H1 (cell line): ENCODE measurements around the gene GXYLT1. TPM values are rescaled to one million over a fixed set of nuclear protein-coding genes. Genes with fewer than 3 reads are reported as not detected.

Experiments used
- CBX8 ChIP-seq: fragments of 300-800, 300-1000 bp; sonication (generic); IDR thresholded peaks from 2 replicates; pipeline ENCODE4 v1.7.1; 2016; ENCODE audit warnings: low read depth, low read length, borderline replicate concordance
- CHD1 ChIP-seq: IDR thresholded peaks from 2 replicates; pipeline ENCODE4 v1.6.1; 2012; ENCODE audit warnings: low read depth, low read length, improper control_type of control experiment
- EGR1 ChIP-seq: IDR thresholded peaks from 2 replicates; pipeline ENCODE4 v1.6.1; 2011; ENCODE audit warnings: low read depth, low read length, borderline replicate concordance
- HDAC6 ChIP-seq: IDR thresholded peaks from one replicate; pipeline ENCODE4 v1.7.1; 2012; ENCODE audit warnings: low read depth, mild to moderate bottlenecking, inconsistent platforms, low read length, moderate library complexity
- MAFK ChIP-seq: IDR thresholded peaks from 2 replicates; pipeline ENCODE4 v1.6.1; 2012; ENCODE audit warnings: low read depth, mild to moderate bottlenecking, improper control_type of control experiment, low read length
- RNF2 ChIP-seq: fragments of 200-900, 300-1000 bp; sonication (generic); IDR thresholded peaks from 2 replicates; pipeline ENCODE4 v1.7.1; 2016; ENCODE audit warnings: borderline replicate concordance, low read depth, mild to moderate bottlenecking, antibody characterized with exemption, low read length; ENCODE audit not compliant: poor library complexity, severe bottlenecking; ENCODE audit errors: missing control alignments
- polyA plus RNA-seq, 7 experiments: library from polyadenylated mRNA; depleted of rRNA in 3 of 7; stranded (reverse) in 5 of 7; unstranded in 2 of 7; fragments of >200 nt in 5 of 7; fragments of 200-250 nt in 2 of 7; gene quantifications; 1 replicate in 5 of 7; 2 replicates in 1 of 7; 4 replicates in 1 of 7; pipeline versions ENCODE4 v1.2.1 to v1.2.3, GENCODE V29; 2011 to 2013; ENCODE audit warnings: missing spikeins in 2 of 7, mixed read lengths in 2 of 7
- total RNA-seq: library from RNA; stranded (reverse); fragmentation: NEBNext Ultra II Directional; extraction: Animal tissue kit (Norgen Biotek cat#: 25700); gene quantifications from 2 replicates; pipeline ENCODE4 v1.2.1, GENCODE V29; 2021
- TF ChIP-seq, protein P1 (sequence below): IDR thresholded peaks from 2 replicates; pipeline ENCODE4 v1.6.1; 2012; ENCODE audit warnings: inconsistent platforms

The GXYLT1 gene
- total and polyA plus RNA-seq, 2 of the 8 experiments (the other 6 are each of a cell fraction or from before 2014, with no cell fraction given): 3.1 to 10.7 TPM

DNA sequence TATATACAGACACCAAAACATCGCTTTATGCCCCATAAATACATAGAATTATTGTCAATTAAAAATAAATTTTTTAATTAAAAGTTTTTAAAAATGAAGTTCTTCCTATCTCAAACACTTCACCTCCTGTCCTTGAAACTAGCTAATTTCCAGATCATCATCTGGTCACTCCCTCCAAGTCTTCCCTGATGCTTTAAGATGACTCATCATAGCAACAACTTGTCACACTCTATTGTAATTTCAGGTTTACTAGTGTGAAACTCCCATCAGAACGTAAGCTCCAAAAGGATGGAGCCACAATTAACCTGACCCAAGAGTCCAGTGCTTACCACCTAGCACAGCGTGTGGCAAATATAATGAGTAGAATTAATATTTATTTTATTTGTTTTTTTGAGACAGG is 16.3 kb downstream of the GXYLT1 start (continued):
- TF ChIP-seq RNF2 (no peak), MAFK (no peak), HDAC6 (no peak), CHD1 (no peak), CBX8 (no peak), EGR1 (no peak)
- TF ChIP-seq, protein P1, sequence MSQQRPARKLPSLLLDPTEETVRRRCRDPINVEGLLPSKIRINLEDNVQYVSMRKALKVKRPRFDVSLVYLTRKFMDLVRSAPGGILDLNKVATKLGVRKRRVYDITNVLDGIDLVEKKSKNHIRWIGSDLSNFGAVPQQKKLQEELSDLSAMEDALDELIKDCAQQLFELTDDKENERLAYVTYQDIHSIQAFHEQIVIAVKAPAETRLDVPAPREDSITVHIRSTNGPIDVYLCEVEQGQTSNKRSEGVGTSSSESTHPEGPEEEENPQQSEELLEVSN: no peak
